ENCODE results near the gene PTPMT1. TPM values are rescaled to one million over a fixed set of nuclear protein-coding genes. Genes with fewer than 3 reads are reported as not detected.

Gene PTPMT1
- polyA plus RNA-seq, 5 donors: 35.0 to 53.6 (median 38.1) TPM

- no peak for DNase-seq
Measured at GRCh38 chr11:47572715-47573255, 7.4 kb downstream of the PTPMT1 start.

GRCh38 chr11:47573321-47573720, 7.9 kb downstream of the PTPMT1 start:
- DNase-seq: no peak

GRCh38 chr11:47577460-47578041, 12.2 kb downstream of the PTPMT1 start:
- DNase-seq: no peak

GRCh38 chr11:47578524-47579494, 13.4 kb downstream of the PTPMT1 start, which contains the start of the genes KBTBD4 and NDUFS3:
Gene KBTBD4, minus strand, starts transcription at chr11:47578970. Its CDS starts 19 bp downstream, at chr11:47578951.
Gene NDUFS3, plus strand, starts transcription at chr11:47579074. Its CDS starts 18 bp downstream, at chr11:47579092.
- DNase-seq: peak; percentile 92 to 93

GRCh38 chr11:47583844-47584243, 18.4 kb downstream of the PTPMT1 start:
- DNase-seq: no peak

DNA sequence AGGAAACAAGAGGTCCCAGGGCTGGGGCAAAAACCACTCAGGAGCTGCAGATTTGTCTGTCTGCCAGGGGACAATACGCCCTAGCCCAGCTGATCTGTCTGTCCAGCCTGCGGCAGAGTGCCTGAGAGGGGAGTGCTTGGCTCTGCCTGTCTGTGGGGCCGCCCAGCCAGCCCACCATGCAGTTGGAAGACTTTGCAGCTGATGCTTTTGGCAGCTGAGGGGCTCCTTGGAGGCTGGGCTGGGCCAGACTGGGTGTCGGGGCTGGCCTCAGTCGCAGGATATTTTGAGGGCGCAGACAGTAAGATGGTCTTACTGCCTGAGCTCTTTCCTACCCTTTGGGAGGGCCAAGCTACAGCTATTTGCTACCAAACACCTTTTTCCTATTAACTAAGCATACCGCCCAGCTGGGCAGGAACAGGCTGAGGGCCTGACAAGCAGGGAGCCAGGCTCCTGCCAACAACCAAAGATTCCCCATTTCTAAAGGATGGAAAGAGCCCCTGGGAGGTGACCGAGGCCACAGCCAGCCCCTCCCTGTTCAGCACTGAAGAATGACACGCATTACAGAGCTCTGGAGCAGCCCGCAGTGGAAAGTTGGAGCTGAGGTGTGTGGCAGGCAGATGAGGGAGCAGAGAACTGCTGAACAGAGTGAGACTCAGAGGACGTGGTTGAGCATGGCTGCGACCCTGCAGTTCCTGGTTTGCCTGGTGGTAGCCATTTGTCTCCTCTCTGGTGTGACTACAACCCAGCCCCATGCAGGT, 20.9 kb downstream of the PTPMT1 start, which contains the start of gene FAM180B:
TSS of gene FAM180B (plus strand) at position 581 of the 758 bp plus-strand sequence. CDS start at position 672, 91 bp downstream.
- DNase-seq: no peak

GRCh38 chr11:47587039-47587716, 21.8 kb downstream of the PTPMT1 start:
- no peak for DNase-seq

DNA sequence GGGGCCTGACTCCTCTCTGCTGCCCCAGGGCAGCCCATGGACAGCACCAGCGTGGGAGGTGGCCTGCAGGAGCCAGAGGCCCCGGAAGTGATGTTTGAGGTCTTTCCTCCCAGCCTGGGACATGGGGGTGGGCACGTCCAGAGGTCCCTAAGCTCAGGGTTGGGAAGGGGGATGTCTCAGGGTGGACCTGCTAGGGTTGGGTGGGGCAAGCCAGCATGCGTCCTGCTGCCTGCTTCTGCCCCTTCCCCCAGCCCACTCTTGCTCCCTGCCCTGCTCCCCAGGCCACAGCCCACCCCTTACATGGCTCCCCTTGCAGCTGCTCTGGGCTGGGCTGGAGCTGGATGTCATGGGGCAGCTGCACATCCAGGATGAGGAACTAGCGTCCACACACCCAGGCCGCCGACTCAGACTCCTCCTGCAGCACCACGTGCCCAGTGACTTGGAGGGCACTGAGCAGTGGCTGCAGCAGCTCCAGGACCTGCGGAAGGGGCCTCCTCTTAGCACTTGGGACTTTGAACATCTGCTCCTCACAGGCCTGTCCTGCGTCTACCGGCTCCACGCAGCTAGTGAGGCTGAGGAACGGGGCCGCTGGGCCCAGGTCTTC, 22.4 kb downstream of the PTPMT1 start:
- DNase-seq: no peak

DNA sequence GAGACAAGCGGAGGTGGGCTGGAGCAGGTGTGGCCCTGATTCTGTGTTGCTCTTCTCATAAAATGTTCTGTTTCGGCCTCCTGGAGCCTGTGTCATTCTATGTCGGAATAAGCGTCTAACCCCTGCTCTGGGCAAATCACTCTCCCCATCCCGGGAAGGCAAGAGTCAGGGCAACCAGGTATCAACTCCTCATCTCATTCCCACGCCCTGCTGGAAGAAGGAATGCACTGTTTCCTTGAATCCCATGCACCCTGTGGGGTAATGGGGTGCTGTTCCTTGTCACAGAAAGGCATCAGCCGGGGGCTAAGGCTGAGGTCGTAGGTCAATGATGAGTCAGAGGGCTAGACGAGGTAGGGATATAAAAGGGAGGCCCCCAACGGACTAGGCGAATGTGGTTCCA, 23.7 kb downstream of the PTPMT1 start:
- DNase-seq: no peak

DNA sequence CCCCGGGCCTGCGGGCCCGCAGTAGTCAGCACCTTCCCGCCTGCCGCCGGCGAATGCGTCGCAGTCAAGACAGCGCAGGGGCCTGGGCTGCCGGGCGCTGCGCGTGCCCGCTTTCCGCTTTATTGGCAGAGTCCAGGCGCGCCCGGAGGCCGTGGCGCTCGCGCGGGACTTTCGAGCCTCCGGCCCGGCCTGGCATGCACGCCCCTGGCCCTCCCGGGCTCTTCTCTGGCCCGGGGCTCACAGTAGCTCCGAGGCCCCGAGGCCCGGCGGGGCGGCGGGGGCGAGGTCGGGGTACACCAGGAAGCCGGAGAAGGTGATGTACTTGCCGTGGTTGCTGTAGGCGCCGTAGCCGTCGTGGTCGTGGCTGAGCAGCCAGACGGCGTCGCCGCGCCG, 24.2 kb downstream of the PTPMT1 start:
- peak in 1 of 2 donors; percentile 41 for DNase-seq

- DNase-seq: peak; percentile 58 to 59
Measured at GRCh38 chr11:47589977-47590861, 24.8 kb downstream of the PTPMT1 start.

GRCh38 chr11:47591764-47592163, 26.4 kb downstream of the PTPMT1 start:
- DNase-seq: no peak

GRCh38 chr11:47592251-47592650, 26.9 kb downstream of the PTPMT1 start:
- DNase-seq: no peak

GRCh38 chr11:47592970-47593369, 27.6 kb downstream of the PTPMT1 start:
- no peak for DNase-seq

GRCh38 chr11:47593492-47593933, 28.1 kb downstream of the PTPMT1 start:
- DNase-seq: no peak

DNA sequence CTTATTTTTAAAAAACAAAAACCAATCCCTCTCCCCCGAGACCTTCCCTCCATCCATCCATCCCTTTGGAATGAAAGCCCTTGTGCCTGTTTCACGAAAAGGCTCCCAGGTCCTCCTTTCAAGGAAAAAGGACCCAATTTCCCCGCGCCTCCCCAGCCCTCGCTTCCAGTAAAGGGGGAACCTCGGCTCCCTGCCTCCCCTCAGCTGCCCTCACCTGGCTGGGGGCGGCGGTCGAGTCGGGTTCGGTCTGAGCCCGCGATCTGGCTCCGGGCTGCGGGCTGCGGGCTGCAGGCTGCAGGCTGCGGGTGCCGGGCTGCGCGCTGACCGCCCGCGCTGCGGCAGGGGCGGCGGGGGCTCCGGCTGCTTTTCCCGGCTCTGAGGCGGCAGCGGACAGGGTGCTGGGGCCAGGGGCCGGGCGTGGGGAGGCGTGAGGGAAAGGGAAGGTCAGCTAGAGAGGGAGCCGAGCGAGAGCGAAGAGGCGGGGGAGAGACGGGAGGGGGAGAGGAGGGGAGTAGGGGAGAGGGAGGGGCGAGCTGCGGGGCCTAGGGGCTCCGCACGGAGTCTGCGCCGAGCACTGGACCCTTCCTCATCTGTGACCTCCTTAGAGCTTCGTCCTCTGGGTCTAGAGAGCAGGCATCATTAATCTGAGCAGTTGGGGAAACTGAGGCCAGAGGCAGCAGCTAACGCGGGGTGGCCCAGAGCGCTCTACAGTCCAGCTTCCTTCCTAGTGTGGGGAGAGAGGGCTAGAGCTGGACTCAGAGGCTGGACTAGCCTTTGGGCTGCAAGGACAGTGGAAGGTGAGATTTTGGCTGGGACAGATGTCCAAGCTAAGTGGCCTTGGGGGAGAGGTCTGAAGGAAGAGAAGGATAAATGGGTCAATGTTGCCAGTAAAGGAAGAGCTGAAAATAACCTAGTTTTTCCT, 28.8 kb downstream of the PTPMT1 start, which contains the start of gene C1QTNF4:
TSS of gene C1QTNF4 (minus strand) at position 478 of the 922 bp plus-strand sequence. CDS start 3,601 bp downstream, outside the sequence.
- DNase-seq: no peak

DNA sequence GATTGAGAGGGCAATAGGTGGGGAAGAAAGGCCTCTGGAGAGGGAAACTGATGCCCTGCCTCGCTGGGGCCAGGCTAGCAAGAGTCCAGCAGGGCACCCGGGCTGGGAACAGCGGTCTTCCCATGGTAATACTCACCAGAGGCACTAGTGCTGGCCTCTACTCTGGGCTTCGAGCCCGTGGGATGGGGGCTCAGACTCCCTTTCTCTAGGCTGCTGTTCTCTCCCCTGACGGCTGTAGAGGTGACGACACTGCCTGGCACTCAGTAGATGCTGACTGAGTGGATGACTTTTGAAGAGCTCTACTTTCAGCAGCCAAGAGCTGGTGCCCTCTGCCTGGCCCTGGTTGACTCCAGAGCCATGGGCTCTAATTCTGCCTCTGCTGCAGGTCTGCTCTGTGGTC, 29.6 kb downstream of the PTPMT1 start:
- no peak for DNase-seq

DNA sequence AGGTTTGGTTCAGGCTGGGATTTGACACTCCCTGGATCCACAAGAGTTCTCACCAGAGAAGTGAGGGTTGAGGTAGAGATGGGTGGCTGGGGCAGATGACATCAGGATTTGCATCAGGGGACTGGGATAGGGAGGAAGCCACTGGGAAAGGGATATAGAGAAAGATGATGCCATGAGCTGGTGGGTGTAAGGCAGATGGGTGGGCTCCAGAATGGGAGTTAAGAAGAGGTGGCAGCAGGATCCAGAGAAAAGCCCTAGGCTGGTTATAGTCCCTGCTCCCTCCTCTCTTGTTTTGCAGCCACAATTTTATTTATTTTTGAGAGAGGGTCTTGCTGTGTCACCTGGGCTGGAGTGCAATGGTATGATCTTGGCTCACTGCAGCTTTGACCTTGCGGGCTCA, 30.6 kb downstream of the PTPMT1 start:
- no peak for DNase-seq
